T-helper 2 cell treated with Interferon-gamma antibody and Interleukin-4, amounts not matched to agents 5 μg/mL and 100 μg/mL, for 36 hours (primary cell): ENCODE data around the gene PGA4.
"Not testable (repeated sequence)": the region's sequence is repeated elsewhere in the genome, so short reads cannot be mapped to it uniquely, and the experiment has no call there.

ENCODE experiments used
- DNase-seq: peaks from one replicate; pipeline ENCODE4 v3.0.0; 2021; ENCODE audit warnings: low spot score
- H3K27ac Mint-ChIP-seq: one replicate; pipeline ENCODE4 v1.8.0; 2021; ENCODE audit warnings: mild to moderate bottlenecking, mixed read lengths
- H3K27me3 Mint-ChIP-seq: one replicate; pipeline ENCODE4 v1.8.0; 2021; ENCODE audit warnings: low read depth, mixed read lengths
- H3K36me3 Mint-ChIP-seq: one replicate; pipeline ENCODE4 v1.8.0; 2021; ENCODE audit warnings: low read depth, mixed read lengths
- H3K4me1 Mint-ChIP-seq: one replicate; pipeline ENCODE4 v1.8.0; 2021; ENCODE audit warnings: low read depth, mixed read lengths
- H3K4me3 Mint-ChIP-seq: one replicate; pipeline ENCODE4 v1.8.0; 2022; ENCODE audit warnings: mild to moderate bottlenecking, moderate library complexity, mixed read lengths
- H3K9me3 Mint-ChIP-seq: one replicate; pipeline ENCODE4 v1.8.0; 2021; ENCODE audit warnings: mixed read lengths

Gene PGA4

GRCh38 chr11:61218306-61218705, 3.8 kb upstream of the PGA4 start:
- H3K27me3 Mint-ChIP-seq, H3K36me3 Mint-ChIP-seq, H3K4me3 Mint-ChIP-seq, H3K4me1 Mint-ChIP-seq, DNase-seq, H3K9me3 Mint-ChIP-seq, H3K27ac Mint-ChIP-seq: not testable (repeated sequence)

GRCh38 chr11:61219016-61219415, 3.1 kb upstream of the PGA4 start:
- H3K4me3 Mint-ChIP-seq, DNase-seq, H3K4me1 Mint-ChIP-seq, H3K9me3 Mint-ChIP-seq, H3K27me3 Mint-ChIP-seq, H3K27ac Mint-ChIP-seq, H3K36me3 Mint-ChIP-seq: not testable (repeated sequence)

- H3K4me3 Mint-ChIP-seq, H3K9me3 Mint-ChIP-seq, H3K27me3 Mint-ChIP-seq, H3K27ac Mint-ChIP-seq, H3K4me1 Mint-ChIP-seq, DNase-seq, H3K36me3 Mint-ChIP-seq: not testable (repeated sequence)
These were observed 545 bp downstream of the PGA4 start for GRCh38 chr11:61222692-61223091.

GRCh38 chr11:61226457-61227137, 4.5 kb downstream of the PGA4 start:
- H3K27ac Mint-ChIP-seq, H3K27me3 Mint-ChIP-seq, DNase-seq, H3K4me3 Mint-ChIP-seq, H3K4me1 Mint-ChIP-seq, H3K36me3 Mint-ChIP-seq, H3K9me3 Mint-ChIP-seq: not testable (repeated sequence)

GRCh38 chr11:61229458-61229857, 7.3 kb downstream of the PGA4 start:
- DNase-seq, H3K9me3 Mint-ChIP-seq, H3K36me3 Mint-ChIP-seq, H3K27me3 Mint-ChIP-seq, H3K4me1 Mint-ChIP-seq, H3K4me3 Mint-ChIP-seq, H3K27ac Mint-ChIP-seq: not testable (repeated sequence)

- not testable (repeated sequence) for H3K27ac Mint-ChIP-seq, H3K36me3 Mint-ChIP-seq, H3K27me3 Mint-ChIP-seq, H3K4me3 Mint-ChIP-seq, H3K4me1 Mint-ChIP-seq, DNase-seq, H3K9me3 Mint-ChIP-seq
These were observed 8.9 kb downstream of the PGA4 start for GRCh38 chr11:61231033-61231432.

- H3K4me3 Mint-ChIP-seq, H3K9me3 Mint-ChIP-seq, H3K27me3 Mint-ChIP-seq, DNase-seq, H3K27ac Mint-ChIP-seq, H3K4me1 Mint-ChIP-seq, H3K36me3 Mint-ChIP-seq: not testable (repeated sequence)
These were observed 9.4 kb downstream of the PGA4 start for GRCh38 chr11:61231585-61231984.

- H3K36me3 Mint-ChIP-seq, H3K27ac Mint-ChIP-seq, DNase-seq, H3K27me3 Mint-ChIP-seq, H3K9me3 Mint-ChIP-seq, H3K4me1 Mint-ChIP-seq, H3K4me3 Mint-ChIP-seq: not testable (repeated sequence)
These were observed 10.5 kb downstream of the PGA4 start for GRCh38 chr11:61232548-61233145.

GRCh38 chr11:61237130-61237529, 15.0 kb downstream of the PGA4 start:
- H3K9me3 Mint-ChIP-seq, H3K27me3 Mint-ChIP-seq, H3K36me3 Mint-ChIP-seq, H3K4me3 Mint-ChIP-seq, H3K27ac Mint-ChIP-seq, DNase-seq, H3K4me1 Mint-ChIP-seq: not testable (repeated sequence)

GRCh38 chr11:61240288-61240687, 18.1 kb downstream of the PGA4 start:
- H3K27ac Mint-ChIP-seq, H3K27me3 Mint-ChIP-seq, H3K9me3 Mint-ChIP-seq, H3K4me3 Mint-ChIP-seq, H3K4me1 Mint-ChIP-seq, H3K36me3 Mint-ChIP-seq, DNase-seq: not testable (repeated sequence)

GRCh38 chr11:61240875-61241274, 18.7 kb downstream of the PGA4 start, which contains the start of gene PGA5:
Gene PGA5, plus strand, starts transcription at chr11:61241175. Its CDS starts 52 bp downstream, at chr11:61241227.
- H3K9me3 Mint-ChIP-seq, H3K27ac Mint-ChIP-seq, DNase-seq, H3K27me3 Mint-ChIP-seq, H3K4me1 Mint-ChIP-seq, H3K36me3 Mint-ChIP-seq, H3K4me3 Mint-ChIP-seq: not testable (repeated sequence)

- H3K27ac Mint-ChIP-seq, H3K9me3 Mint-ChIP-seq, H3K27me3 Mint-ChIP-seq, H3K36me3 Mint-ChIP-seq, H3K4me3 Mint-ChIP-seq, DNase-seq, H3K4me1 Mint-ChIP-seq: not testable (repeated sequence)
These were observed 19.4 kb downstream of the PGA4 start for GRCh38 chr11:61241526-61241925.

- H3K36me3 Mint-ChIP-seq, H3K27me3 Mint-ChIP-seq, H3K4me1 Mint-ChIP-seq, H3K27ac Mint-ChIP-seq, DNase-seq, H3K9me3 Mint-ChIP-seq, H3K4me3 Mint-ChIP-seq: not testable (repeated sequence)
These were observed 23.3 kb downstream of the PGA4 start for GRCh38 chr11:61245284-61245964.

- not testable (repeated sequence) for H3K4me1 Mint-ChIP-seq, H3K27ac Mint-ChIP-seq
These were observed 25.9 kb downstream of the PGA4 start for GRCh38 chr11:61248071-61248470.

GRCh38 chr11:61249201-61249600, 27.1 kb downstream of the PGA4 start:
- H3K4me3 Mint-ChIP-seq, H3K27me3 Mint-ChIP-seq, H3K36me3 Mint-ChIP-seq, H3K9me3 Mint-ChIP-seq, H3K4me1 Mint-ChIP-seq, H3K27ac Mint-ChIP-seq, DNase-seq: not testable (repeated sequence)

More at GRCh38 chr11:61248071-61248470, 25.9 kb downstream of the PGA4 start:
- H3K27me3 Mint-ChIP-seq, H3K36me3 Mint-ChIP-seq, H3K9me3 Mint-ChIP-seq, DNase-seq, H3K4me3 Mint-ChIP-seq: not testable (repeated sequence)
